BJ (cell line): ENCODE measurements around the gene CERS6. TPM values are rescaled to one million over a fixed set of nuclear protein-coding genes. Genes with fewer than 3 reads are reported as not detected.
A peak's percentile ranks its signal among the peaks of the same experiment; 100 is the strongest.

ENCODE experiments used
- CTCF ChIA-PET: fragments of 350-600 bp; formaldehyde crosslinking; extraction: SDS; loops from one replicate; lab custom pipeline; 2021; ENCODE audit warnings: antibody characterized with exemption, inconsistent platforms; lab: Yijun Ruan, JAX
- POLR2A ChIA-PET: fragments of 300-600 bp; sonication (Branson Sonifier 250); formaldehyde crosslinking; extraction: SDS; loops from one replicate; lab custom pipeline; 2021; ENCODE audit warnings: antibody characterized with exemption; lab: Charles Lee
- DNase-seq: peaks from one replicate; pipeline ENCODE4 v3.0.0-alpha.2; 2011; ENCODE audit warnings: low read depth
- H3K27me3 ChIP-seq: 2 replicates; pipeline ENCODE4 v1.6.0; 2011; ENCODE audit warnings: low read length; ENCODE audit not compliant: control insufficient read depth, insufficient read depth
- H3K36me3 ChIP-seq: 2 replicates; pipeline ENCODE4 v1.5.1; 2011; ENCODE audit warnings: low read length; ENCODE audit not compliant: control insufficient read depth, insufficient read depth
- H3K4me3 ChIP-seq: 2 replicates; pipeline ENCODE4 v1.5.1; 2011; ENCODE audit warnings: low read depth, mild to moderate bottlenecking, control low read depth, low read length
- polyA plus RNA-seq: library from polyadenylated mRNA; depleted of rRNA; stranded (reverse); fragments of >200 nt; gene quantifications from 2 replicates; pipeline ENCODE4 v1.2.3, GENCODE V29; 2011
- TF ChIP-seq, protein P1 (sequence below): IDR thresholded peaks from 2 replicates; pipeline ENCODE4 v1.5.1; 2011; ENCODE audit warnings: low read depth, mild to moderate bottlenecking, control low read depth, inconsistent platforms, low read length, moderate library complexity; ENCODE audit not compliant: insufficient read depth

Gene CERS6
- polyA plus RNA-seq, 1 experiment, result 1.6 TPM

DNA sequence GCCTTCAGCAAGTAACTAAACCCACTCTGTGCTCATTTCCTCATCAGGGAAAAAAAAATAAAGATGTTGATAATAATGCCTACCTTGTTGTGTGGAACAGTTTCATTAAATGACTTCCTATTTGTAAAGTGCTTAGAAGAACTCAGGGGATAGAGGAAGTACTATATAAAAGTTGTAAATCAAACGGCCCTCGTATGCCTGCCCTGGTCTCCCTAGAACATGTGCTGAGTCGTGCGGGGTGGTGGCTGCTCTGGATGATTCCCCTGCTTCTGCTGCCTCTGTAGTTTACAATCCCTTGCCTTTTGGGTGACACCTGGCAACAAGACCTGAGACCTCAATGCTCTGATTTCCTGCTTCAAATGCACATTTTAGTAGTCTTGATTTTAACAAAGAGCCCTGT is 170.0 kb downstream of the CERS6 start:
- TF ChIP-seq, protein P1, sequence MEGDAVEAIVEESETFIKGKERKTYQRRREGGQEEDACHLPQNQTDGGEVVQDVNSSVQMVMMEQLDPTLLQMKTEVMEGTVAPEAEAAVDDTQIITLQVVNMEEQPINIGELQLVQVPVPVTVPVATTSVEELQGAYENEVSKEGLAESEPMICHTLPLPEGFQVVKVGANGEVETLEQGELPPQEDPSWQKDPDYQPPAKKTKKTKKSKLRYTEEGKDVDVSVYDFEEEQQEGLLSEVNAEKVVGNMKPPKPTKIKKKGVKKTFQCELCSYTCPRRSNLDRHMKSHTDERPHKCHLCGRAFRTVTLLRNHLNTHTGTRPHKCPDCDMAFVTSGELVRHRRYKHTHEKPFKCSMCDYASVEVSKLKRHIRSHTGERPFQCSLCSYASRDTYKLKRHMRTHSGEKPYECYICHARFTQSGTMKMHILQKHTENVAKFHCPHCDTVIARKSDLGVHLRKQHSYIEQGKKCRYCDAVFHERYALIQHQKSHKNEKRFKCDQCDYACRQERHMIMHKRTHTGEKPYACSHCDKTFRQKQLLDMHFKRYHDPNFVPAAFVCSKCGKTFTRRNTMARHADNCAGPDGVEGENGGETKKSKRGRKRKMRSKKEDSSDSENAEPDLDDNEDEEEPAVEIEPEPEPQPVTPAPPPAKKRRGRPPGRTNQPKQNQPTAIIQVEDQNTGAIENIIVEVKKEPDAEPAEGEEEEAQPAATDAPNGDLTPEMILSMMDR, result no peak
- CTCF ChIA-PET, result interaction anchor here (1.2 kb wide), 1 partner anchor 11 kb away, joined by 3 read pairs; no protein-coding TSS in a partner anchor
- H3K27me3 ChIP-seq, result no peaks in the 10 kb centered on the region
- no peaks in the 10 kb centered on the region for H3K36me3 ChIP-seq
- POLR2A ChIA-PET, result no interaction called here
- H3K4me3 ChIP-seq, result no peak overlapping the region
- DNase-seq, result no peak

DNA sequence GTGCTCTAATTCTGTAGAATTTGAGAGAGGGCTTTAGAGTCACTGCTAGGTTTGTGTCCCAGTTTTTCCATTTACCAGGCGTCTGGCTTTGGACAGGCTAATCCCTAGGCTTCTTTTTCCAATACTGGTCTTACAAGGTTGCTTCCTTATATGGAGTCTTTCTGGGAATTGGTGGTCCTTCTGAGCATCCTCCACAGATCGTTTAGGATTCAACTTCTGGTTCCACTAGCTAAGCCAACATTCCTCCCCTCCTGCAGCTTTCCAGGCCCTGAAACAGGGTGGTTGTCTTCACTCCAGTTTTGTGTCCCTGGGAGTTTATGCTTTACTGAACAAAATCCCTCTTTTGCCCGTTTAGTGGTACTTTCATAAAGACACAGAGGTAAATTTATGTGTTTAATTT is 170.6 kb downstream of the CERS6 start:
- TF ChIP-seq, protein P1, result no peak
- no peak for DNase-seq
- H3K36me3 ChIP-seq, result no peaks in the 10 kb centered on the region
- no peak overlapping the region for H3K4me3 ChIP-seq
- CTCF ChIA-PET, result interaction anchor here (1.2 kb wide), 1 partner anchor 12 kb away, joined by 3 read pairs; no protein-coding TSS in a partner anchor
- no peaks in the 10 kb centered on the region for H3K27me3 ChIP-seq
- POLR2A ChIA-PET, result no interaction called here

DNA sequence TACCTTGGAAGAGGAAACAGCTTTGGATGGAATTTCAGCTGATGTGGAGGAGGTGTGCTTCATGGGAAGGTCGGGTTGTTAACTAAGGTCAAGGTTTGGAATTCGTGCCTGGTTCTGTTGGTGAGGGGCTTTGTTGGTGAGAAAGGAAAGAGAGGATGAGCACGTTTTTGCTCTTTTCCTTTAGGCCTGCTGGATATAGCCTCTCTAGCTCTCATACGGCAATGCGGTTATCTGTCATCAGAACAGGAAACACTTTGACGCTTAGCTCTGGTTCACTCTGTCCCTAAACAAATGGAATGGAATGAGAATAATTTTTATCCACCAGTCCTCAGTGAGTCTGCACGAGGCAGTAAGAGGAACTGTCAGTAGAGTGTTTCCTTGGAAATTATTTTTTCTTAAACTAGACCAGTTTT is 176.6 kb downstream of the CERS6 start:
- TF ChIP-seq, protein P1, result no peak
- ChIA-PET CTCF (interaction anchor here (1.1 to 1.5 kb wide), 2 partner anchors 10 to 286 kb away, joined by 4 read pairs; no protein-coding TSS in a partner anchor), POLR2A (interaction anchor here (0.5 to 1.0 kb wide), 2 partner anchors 142 to 210 kb away, joined by 3 to 6 read pairs; no protein-coding TSS in a partner anchor)
- peak; percentile 29 for DNase-seq
- no peaks in the 10 kb centered on the region for H3K27me3 ChIP-seq
- H3K4me3 ChIP-seq, result no peak overlapping the region
- no peaks in the 10 kb centered on the region for H3K36me3 ChIP-seq

DNA sequence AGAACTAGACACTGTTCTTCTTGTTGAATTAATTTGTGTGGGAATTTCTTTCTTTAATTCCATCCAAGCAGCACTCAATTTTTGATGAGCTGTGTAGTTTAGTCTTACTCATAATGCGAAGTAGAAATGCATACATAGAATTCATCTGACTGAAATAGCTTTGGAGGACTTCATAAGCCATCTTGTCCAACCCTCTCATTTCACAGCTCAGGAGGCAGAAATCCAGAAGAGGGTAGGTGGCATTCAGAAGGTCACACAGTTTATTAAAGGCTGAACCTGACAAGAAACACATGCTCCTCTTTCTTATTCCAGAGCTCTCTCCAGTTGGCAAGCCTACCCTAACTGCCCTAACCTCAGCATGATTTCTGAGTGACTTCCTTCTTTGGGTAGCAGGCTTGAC is 177.1 kb downstream of the CERS6 start:
- DNase-seq, result no peak
- CTCF ChIA-PET, result interaction anchor here (1.1 to 1.5 kb wide), 2 partner anchors 10 to 286 kb away, joined by 4 read pairs; no protein-coding TSS in a partner anchor
- TF ChIP-seq, protein P1, result no peak
- Histone ChIP-seq H3K36me3 (no peaks in the 10 kb centered on the region), H3K27me3 (no peaks in the 10 kb centered on the region), H3K4me3 (no peak overlapping the region)
- POLR2A ChIA-PET, result interaction anchor here (0.5 to 1.0 kb wide), 2 partner anchors 143 to 210 kb away, joined by 3 to 6 read pairs; no protein-coding TSS in a partner anchor

DNA sequence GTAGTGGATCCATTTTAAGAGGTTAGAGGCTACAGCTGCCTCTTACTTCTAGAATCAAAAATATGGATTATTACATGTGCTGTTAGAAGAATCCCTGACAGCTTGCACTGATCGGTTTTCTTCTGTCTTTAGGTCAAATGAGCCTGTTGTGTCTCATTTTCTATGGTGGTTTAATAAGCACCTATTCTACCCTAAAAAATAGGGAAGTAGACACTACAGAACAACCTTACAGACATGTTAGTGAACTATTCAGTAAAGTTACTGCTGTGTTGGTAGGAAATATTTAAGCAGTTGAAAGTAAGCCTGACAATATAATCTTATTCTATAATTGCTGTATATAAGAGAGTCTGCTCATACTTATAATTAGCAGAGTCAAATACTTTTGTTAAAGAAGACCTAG is 177.8 kb downstream of the CERS6 start:
- no peak for DNase-seq
- CTCF ChIA-PET, result interaction anchor here (1.1 kb wide), 1 partner anchor 11 kb away, joined by 4 read pairs; no protein-coding TSS in a partner anchor
- no peak overlapping the region for H3K4me3 ChIP-seq
- POLR2A ChIA-PET, result no interaction called here
- TF ChIP-seq, protein P1, result no peak
- H3K36me3 ChIP-seq, result no peaks in the 10 kb centered on the region
- no peaks in the 10 kb centered on the region for H3K27me3 ChIP-seq
